Measurements from ENCODE around the gene PTPRK. TPM values are rescaled to one million over a fixed set of nuclear protein-coding genes. Genes with fewer than 3 reads are reported as not detected.
A peak's percentile ranks its signal among the peaks of the same experiment; 100 is the strongest.

The PTPRK gene
- total RNA-seq, 2 donors from 2014 or later = 33.7 to 36.0 TPM

DNA sequence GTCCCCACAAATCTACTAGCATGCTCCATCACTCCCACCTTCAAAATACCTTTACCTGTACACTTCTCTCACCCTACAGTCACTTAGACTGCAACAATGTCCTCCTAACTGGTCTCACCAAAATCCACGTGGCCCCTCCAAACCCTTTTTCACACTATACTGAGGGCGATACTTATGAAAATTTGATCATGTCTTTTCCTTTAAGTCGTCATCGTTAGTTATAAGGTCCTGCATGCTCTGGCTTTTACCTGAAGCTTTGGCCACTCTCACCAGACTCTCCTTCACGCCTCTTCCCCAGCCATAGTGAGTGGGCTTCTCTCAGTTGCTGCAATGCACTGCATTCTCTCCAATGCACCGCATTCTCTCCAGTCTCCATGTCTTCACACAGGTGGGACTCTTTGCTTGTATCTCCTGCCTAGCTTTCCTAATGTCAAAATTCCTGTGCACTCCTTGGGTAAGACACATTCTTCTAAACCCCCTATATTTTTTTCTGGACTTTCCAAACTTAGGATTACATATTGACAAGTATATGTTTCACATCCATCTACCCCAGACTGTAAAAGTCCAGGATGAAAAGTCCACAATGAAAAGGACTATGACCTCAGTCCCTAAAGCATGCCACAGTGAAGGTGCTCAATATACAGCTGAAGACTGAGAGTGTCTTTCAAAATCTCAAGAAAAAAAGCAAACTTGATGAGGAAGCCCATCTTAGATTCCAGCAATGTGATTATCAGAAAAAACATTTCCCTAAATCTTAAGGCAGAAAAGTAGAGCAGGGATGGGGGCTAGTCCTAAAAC, 24.7 kb downstream of the PTPRK start:
- Histone ChIP-seq H3K36me3 (no peaks in the 10 kb centered on the region), H3K27me3 (replicated peaks; ENCODE audit: insufficient read depth) (no peaks in the 10 kb centered on the region), H3K27ac (no peak overlapping the region), H3K9me3 (no peaks in the 10 kb centered on the region), H3K4me3 (no peak overlapping the region), H3K4me1 (ENCODE audit: control insufficient read depth in 1 of 2, low read depth in 2 of 2) (peaks cover 0 to 19% of the 10 kb centered on the region in 2 donors)
- DNase-seq (ENCODE audit: low spot score) (no peak), ATAC-seq (ENCODE audit: insufficient number of reproducible peaks, low FRiP score, low read depth) (no peak)
- TF ChIP-seq, protein P1, sequence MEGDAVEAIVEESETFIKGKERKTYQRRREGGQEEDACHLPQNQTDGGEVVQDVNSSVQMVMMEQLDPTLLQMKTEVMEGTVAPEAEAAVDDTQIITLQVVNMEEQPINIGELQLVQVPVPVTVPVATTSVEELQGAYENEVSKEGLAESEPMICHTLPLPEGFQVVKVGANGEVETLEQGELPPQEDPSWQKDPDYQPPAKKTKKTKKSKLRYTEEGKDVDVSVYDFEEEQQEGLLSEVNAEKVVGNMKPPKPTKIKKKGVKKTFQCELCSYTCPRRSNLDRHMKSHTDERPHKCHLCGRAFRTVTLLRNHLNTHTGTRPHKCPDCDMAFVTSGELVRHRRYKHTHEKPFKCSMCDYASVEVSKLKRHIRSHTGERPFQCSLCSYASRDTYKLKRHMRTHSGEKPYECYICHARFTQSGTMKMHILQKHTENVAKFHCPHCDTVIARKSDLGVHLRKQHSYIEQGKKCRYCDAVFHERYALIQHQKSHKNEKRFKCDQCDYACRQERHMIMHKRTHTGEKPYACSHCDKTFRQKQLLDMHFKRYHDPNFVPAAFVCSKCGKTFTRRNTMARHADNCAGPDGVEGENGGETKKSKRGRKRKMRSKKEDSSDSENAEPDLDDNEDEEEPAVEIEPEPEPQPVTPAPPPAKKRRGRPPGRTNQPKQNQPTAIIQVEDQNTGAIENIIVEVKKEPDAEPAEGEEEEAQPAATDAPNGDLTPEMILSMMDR (IDR thresholded peaks at IDR 0.05) = no peak

DNA sequence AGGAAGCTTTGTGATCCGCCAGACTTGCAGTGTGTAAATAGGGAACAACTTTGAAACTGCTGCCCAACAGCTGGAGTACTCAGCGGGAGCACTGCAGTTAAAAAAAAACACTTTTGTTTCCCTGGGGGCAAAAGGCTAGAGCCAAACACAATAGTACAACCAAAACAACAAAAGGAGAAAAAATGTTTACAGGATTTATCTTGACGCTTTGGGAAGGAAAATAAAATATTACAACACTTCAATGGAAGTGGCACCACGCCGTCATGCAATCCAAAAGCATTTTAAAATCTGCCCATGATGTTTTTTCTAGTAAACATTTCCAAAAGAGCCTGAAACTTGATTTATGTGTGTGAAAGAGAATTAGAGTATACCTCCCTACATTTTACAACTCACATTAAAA, 26.0 kb downstream of the PTPRK start:
- Histone ChIP-seq H3K9me3 (no peaks in the 10 kb centered on the region), H3K27me3 (replicated peaks; ENCODE audit: insufficient read depth) (no peaks in the 10 kb centered on the region), H3K4me3 (no peak overlapping the region), H3K27ac (no peak overlapping the region), H3K4me1 (ENCODE audit: control insufficient read depth in 1 of 2, low read depth in 2 of 2) (peaks cover 0 to 19% of the 10 kb centered on the region in 2 donors), H3K36me3 (no peaks in the 10 kb centered on the region)
- ATAC-seq (ENCODE audit: insufficient number of reproducible peaks, low FRiP score, low read depth) (no peak), DNase-seq (ENCODE audit: low spot score) (no peak)
- TF ChIP-seq, protein P1 (IDR thresholded peaks at IDR 0.05) = no peak

DNA sequence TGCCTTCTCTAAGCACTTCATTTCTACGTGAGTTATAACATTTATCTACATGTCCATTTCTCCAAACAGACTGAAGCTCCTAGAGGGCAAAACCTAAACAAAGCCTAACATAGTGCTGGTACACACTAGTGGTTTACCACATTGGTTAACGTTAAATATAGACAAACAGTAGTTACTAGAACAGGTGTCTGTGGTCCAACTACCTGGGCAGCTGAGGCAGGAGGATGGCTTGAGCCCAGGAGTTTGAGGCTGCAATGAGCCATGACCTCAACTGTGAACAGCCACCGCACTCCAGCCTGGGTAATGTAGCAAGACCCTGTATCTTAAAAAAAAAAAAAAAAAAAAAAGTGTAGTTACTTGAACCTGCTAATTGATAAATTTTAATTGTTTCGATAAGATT, 26.5 kb downstream of the PTPRK start:
- H3K27ac ChIP-seq = no peak overlapping the region
- TF ChIP-seq, protein P1 (IDR thresholded peaks at IDR 0.05) = no peak
- H3K4me3 ChIP-seq = no peak overlapping the region
- DNase-seq (ENCODE audit: low spot score) = no peak
- H3K4me1 ChIP-seq (ENCODE audit: control insufficient read depth in 1 of 2, low read depth in 2 of 2) = peaks cover 0 to 19% of the 10 kb centered on the region in 2 donors
- ATAC-seq (ENCODE audit: insufficient number of reproducible peaks, low FRiP score, low read depth) = no peak
- H3K27me3 ChIP-seq (replicated peaks; ENCODE audit: insufficient read depth) = no peaks in the 10 kb centered on the region
- H3K9me3 ChIP-seq = no peaks in the 10 kb centered on the region
- no peaks in the 10 kb centered on the region for H3K36me3 ChIP-seq

DNA sequence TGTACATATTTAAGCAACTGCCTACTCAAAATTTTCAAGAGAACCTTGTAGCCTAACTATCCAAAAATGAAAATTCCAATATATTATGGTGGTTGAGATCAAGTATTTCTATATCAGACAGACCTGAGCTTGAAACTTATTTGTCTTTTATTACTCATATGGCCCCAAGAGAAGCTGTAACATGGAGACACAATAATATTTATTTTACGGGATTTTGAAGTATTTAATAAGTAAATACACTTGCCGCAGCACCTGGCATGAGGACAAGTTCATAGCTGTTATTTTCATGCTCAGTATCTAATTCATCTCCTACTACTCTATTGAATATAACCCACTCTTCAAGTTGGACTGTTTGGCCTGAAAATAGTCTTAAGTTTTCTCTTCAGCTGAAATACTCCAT, 28.0 kb downstream of the PTPRK start:
- TF ChIP-seq, protein P1 (IDR thresholded peaks at IDR 0.05) = no peak
- no peak for ATAC-seq (ENCODE audit: insufficient number of reproducible peaks, low FRiP score, low read depth)
- no peak for DNase-seq (ENCODE audit: low spot score)
- Histone ChIP-seq H3K36me3 (no peaks in the 10 kb centered on the region), H3K9me3 (no peaks in the 10 kb centered on the region), H3K4me1 (ENCODE audit: control insufficient read depth in 1 of 2, low read depth in 2 of 2) (peaks cover 0 to 19% of the 10 kb centered on the region in 2 donors), H3K27ac (no peak overlapping the region), H3K4me3 (no peak overlapping the region), H3K27me3 (replicated peaks; ENCODE audit: insufficient read depth) (no peaks in the 10 kb centered on the region)

DNA sequence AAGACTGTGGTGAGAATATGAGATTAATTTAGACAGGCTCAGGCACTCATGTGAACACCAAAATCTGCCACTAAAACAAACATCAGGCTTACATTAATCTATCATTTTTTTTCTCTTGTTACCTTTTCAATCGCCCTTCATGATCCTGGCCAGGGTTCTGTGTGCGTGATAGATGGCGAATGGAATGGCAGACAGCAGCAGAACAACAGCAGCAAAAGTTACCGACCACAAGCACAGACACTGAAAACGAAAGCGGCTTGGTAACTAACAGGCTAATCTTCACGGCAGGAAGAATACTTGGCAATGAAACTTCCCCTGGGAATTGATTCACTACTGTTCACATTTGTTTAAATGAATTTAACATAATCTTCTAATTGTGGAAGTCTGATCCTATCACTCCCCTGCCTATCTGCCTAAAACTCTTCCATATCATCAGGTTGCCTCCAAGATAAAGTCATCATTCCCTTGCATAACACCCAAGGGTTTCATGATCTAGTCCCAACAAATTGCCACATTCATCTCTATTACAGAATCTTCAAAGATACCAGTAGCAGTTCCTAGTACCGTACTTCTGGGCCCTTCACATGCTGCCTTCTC, 28.7 kb downstream of the PTPRK start:
- no peaks in the 10 kb centered on the region for H3K36me3 ChIP-seq
- no peak overlapping the region for H3K27ac ChIP-seq
- TF ChIP-seq, protein P1 (IDR thresholded peaks at IDR 0.05) = no peak
- H3K4me3 ChIP-seq = peak overlapping the region; percentile 41
- no peak for DNase-seq (ENCODE audit: low spot score)
- peaks cover 0 to 19% of the 10 kb centered on the region in 2 donors for H3K4me1 ChIP-seq (ENCODE audit: control insufficient read depth in 1 of 2, low read depth in 2 of 2)
- H3K9me3 ChIP-seq = no peaks in the 10 kb centered on the region
- ATAC-seq (ENCODE audit: insufficient number of reproducible peaks, low FRiP score, low read depth) = no peak
- H3K27me3 ChIP-seq (replicated peaks; ENCODE audit: insufficient read depth) = no peaks in the 10 kb centered on the region

All from thoracic aorta (tissue), 2 donors.